Measurements from ENCODE around the gene AP2A1.

- TF ChIP-seq EZH2phosphoT487 (IDR thresholded peaks at IDR 0.05; ENCODE audit: insufficient read depth, low read depth), result no peak
- TF ChIP-seq EZH2 (IDR thresholded peaks at IDR 0.05; ENCODE audit: insufficient read depth, poor library complexity, severe bottlenecking), result no peak
Measured at GRCh38 chr19:49793561-49793840, 26.7 kb downstream of the AP2A1 start.
